ENCODE measurements around the gene MTM1. TPM values are rescaled to one million over a fixed set of nuclear protein-coding genes. Genes with fewer than 3 reads are reported as not detected.

The MTM1 gene
- total and polyA plus RNA-seq, 2 experiments from 2014 or later: 8.1 to 8.9 TPM

DNA sequence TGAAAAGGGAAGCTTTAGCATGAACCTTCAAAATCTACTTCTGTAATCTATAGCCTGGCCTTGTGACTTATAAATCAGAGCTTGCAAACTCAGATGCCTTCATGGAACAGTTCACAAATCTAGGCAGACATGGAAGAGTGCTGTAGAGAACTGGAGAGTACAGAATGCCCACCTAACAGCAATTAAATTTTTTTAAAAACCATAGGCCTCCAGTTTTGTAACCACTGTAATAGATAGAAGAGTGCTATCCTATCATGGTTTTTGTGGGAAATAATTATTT, 135.2 kb downstream of the MTM1 start:
- Histone ChIP-seq H3K4me2 (ENCODE audit: unreplicated experiment) (peak overlapping the region; percentile 28), H4K20me1 (ENCODE audit: insufficient read depth) (no peaks in the 10 kb centered on the region), H3K9me2 (ENCODE audit: insufficient read depth) (no peaks in the 10 kb centered on the region), H3K9me3 (ENCODE audit: low read depth) (no peaks in the 10 kb centered on the region), H3K27ac (peak overlapping the region; percentile 92), H3F3A (ENCODE audit: insufficient read depth) (peaks cover 9% of the 10 kb centered on the region; the same call in 1 of the 2 replicates), H2AFZ (no peak overlapping the region), H3K4me3 (no peak overlapping the region), H3K79me2 (ENCODE audit: insufficient read depth) (no peaks in the 10 kb centered on the region), H3K4me1 (ENCODE audit: insufficient read depth) (peaks cover 21% of the 10 kb centered on the region), H3K9ac (peak overlapping the region; percentile 57), H3K27me3 (replicated peaks; ENCODE audit: insufficient read depth) (no peaks in the 10 kb centered on the region), H3K36me3 (ENCODE audit: low read depth) (no peaks in the 10 kb centered on the region; the same call in 1 of the 2 replicates)
- TF ChIP-seq EZH2phosphoT487 (IDR thresholded peaks at IDR 0.05; ENCODE audit: insufficient read depth, low read depth) (no peak), EZH2 (IDR thresholded peaks at IDR 0.05; ENCODE audit: insufficient read depth, poor library complexity, severe bottlenecking) (no peak)
- DNase-seq: no peak
- in situ Hi-C loops (cut with MboI): loop anchor here (25.0 kb wide), 1 partner anchor 741 kb away; no protein-coding TSS in a partner anchor

DNA sequence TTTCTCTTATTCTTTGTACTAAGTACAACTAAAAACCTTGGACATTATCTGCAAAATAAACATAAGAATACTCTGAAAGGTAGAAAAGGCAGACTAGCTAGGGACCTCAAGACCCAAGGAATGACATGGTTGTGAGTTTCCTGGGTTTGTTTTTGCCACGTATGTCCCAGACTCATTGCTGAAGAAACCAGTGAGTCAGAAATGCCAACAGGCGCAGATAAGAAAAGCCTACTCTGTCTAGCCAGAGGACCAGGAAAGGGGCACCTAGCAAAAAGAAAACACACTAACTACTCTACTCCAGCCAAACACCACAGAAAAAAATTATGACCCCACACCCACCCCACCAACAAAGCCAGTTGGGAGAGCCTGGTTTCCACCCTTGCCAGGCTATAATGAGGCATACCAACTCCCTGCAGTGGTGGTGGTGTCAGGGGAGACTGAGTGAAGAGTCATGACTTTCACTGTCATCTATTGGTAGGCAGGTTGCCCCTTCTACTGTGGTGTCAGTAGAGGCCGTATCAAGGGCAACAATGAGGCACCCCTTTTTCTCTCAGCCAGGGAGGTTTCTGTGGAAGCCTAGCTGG, 135.7 kb downstream of the MTM1 start:
- no peaks in the 10 kb centered on the region for H4K20me1 ChIP-seq (ENCODE audit: insufficient read depth)
- 48 to 61% methylated on average over 3 of the region's 3 CpGs for WGBS, 2 experiments (ENCODE audit: low coverage in 1 of 2, low lambda C conversion rate in 2 of 2, missing lambda C conversion rate in 2 of 2)
- no peaks in the 10 kb centered on the region; the same call in 1 of the 2 replicates for H3K36me3 ChIP-seq (ENCODE audit: low read depth)
- no peaks in the 10 kb centered on the region for H3K9me3 ChIP-seq (ENCODE audit: low read depth)
- no peaks in the 10 kb centered on the region for H3K79me2 ChIP-seq (ENCODE audit: insufficient read depth)
- H3K4me3 ChIP-seq: no peak overlapping the region
- H3K9ac ChIP-seq: peak overlapping the region; percentile 57
- in situ Hi-C loops (cut with MboI): loop anchor here (25.0 kb wide), 1 partner anchor 742 kb away; no protein-coding TSS in a partner anchor
- H3K4me1 ChIP-seq (ENCODE audit: insufficient read depth): peaks cover 21% of the 10 kb centered on the region
- DNase-seq: peak; percentile 81
- no peak overlapping the region for H2AFZ ChIP-seq
- H3K27ac ChIP-seq: peak overlapping the region; percentile 92
- TF ChIP-seq EZH2 (IDR thresholded peaks at IDR 0.05; ENCODE audit: insufficient read depth, poor library complexity, severe bottlenecking) (no peak), EZH2phosphoT487 (IDR thresholded peaks at IDR 0.05; ENCODE audit: insufficient read depth, low read depth) (no peak)
- peak overlapping the region; percentile 28 for H3K4me2 ChIP-seq (ENCODE audit: unreplicated experiment)
- no peaks in the 10 kb centered on the region for H3K9me2 ChIP-seq (ENCODE audit: insufficient read depth)
- H3F3A ChIP-seq (ENCODE audit: insufficient read depth): peaks cover 9% of the 10 kb centered on the region; the same call in 1 of the 2 replicates
- no peaks in the 10 kb centered on the region for H3K27me3 ChIP-seq (replicated peaks; ENCODE audit: insufficient read depth)

DNA sequence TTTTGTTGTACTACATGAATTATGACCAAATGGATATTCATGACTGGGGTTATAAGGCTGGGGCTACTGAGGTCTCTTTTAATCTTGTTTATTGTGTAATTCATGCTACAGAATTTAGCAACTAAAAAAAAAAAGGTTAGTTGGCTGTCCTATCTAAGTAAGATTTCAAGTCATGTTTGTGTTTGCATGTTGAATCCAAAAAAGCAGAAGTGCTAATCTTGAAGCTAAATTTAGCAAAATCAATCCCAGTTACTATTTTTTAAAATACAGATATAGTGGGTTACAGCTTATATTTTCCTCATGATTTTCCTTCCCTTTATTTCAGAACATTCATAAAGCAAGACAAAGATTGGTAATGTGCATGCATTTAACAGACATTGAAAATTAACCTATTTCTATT, 144.2 kb downstream of the MTM1 start:
- Histone ChIP-seq H4K20me1 (ENCODE audit: insufficient read depth) (no peaks in the 10 kb centered on the region), H3K4me2 (ENCODE audit: unreplicated experiment) (no peak overlapping the region), H3K4me3 (no peak overlapping the region), H3K9ac (no peak overlapping the region), H3F3A (ENCODE audit: insufficient read depth) (no peaks in the 10 kb centered on the region), H3K36me3 (ENCODE audit: low read depth) (no peaks in the 10 kb centered on the region), H3K79me2 (ENCODE audit: insufficient read depth) (no peaks in the 10 kb centered on the region), H3K9me3 (ENCODE audit: low read depth) (no peaks in the 10 kb centered on the region), H3K27me3 (replicated peaks; ENCODE audit: insufficient read depth) (no peaks in the 10 kb centered on the region), H3K27ac (no peak overlapping the region), H3K4me1 (ENCODE audit: insufficient read depth) (no peaks in the 10 kb centered on the region), H3K9me2 (ENCODE audit: insufficient read depth) (no peaks in the 10 kb centered on the region), H2AFZ (no peak overlapping the region)
- in situ Hi-C loops (cut with MboI): loop anchor here (25.0 kb wide), 1 partner anchor 750 kb away; no protein-coding TSS in a partner anchor
- TF ChIP-seq EZH2phosphoT487 (IDR thresholded peaks at IDR 0.05; ENCODE audit: insufficient read depth, low read depth) (no peak), EZH2 (IDR thresholded peaks at IDR 0.05; ENCODE audit: insufficient read depth, poor library complexity, severe bottlenecking) (no peak)
- no peak for DNase-seq

DNA sequence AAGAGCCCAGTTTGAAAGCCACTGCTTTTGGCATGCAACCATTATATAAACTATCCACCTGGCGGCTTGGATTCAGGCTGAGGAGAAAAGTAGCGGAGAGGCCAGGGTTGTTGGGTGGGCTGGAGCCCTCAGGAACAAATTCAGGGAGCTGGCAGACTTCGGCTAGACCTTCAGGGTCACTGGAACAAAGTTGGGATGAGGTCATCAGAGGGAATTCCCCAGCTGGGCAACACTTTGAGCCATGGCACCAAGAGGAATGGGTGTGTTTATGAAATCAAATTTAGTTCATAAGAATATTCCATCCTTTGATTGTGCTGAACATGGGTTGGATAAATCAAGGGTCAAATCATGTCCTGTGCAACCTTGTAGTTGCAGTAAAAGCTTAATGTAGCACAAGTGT, 146.8 kb downstream of the MTM1 start:
- TF ChIP-seq EZH2phosphoT487 (IDR thresholded peaks at IDR 0.05; ENCODE audit: insufficient read depth, low read depth): no peak
- TF ChIP-seq EZH2 (IDR thresholded peaks at IDR 0.05; ENCODE audit: insufficient read depth, poor library complexity, severe bottlenecking): no peak
- DNase-seq: peak; percentile 28
- in situ Hi-C loops (cut with MboI): loop anchor here (25.0 kb wide), 1 partner anchor 753 kb away; no protein-coding TSS in a partner anchor

DNA sequence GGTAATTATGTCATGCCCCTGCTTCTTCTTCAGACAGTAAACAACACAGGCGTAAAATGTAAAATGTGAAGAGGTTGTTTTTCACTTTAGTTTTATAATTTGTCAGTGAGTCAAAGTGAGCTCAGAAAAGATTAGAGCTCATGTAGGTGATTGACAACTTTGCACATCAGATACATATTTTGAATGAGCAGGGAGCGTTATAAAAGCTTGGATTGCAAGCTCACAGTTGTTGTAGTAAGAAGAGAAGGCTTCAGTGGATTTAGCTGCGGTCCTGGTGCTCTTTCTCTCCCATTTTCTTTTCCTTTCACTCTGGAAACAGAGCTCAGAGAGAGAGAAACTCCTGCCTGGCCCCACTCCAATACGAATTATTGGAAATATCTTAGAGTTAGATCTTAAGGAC, 151.2 kb downstream of the MTM1 start:
- H3K4me3 ChIP-seq: no peak overlapping the region
- no peaks in the 10 kb centered on the region for H4K20me1 ChIP-seq (ENCODE audit: insufficient read depth)
- no peak for TF ChIP-seq EZH2 (IDR thresholded peaks at IDR 0.05; ENCODE audit: insufficient read depth, poor library complexity, severe bottlenecking)
- no peak for TF ChIP-seq EZH2phosphoT487 (IDR thresholded peaks at IDR 0.05; ENCODE audit: insufficient read depth, low read depth)
- H3K9me3 ChIP-seq (ENCODE audit: low read depth): no peaks in the 10 kb centered on the region
- H3K27ac ChIP-seq: no peak overlapping the region
- H3K27me3 ChIP-seq (replicated peaks; ENCODE audit: insufficient read depth): no peaks in the 10 kb centered on the region
- H3F3A ChIP-seq (ENCODE audit: insufficient read depth): no peaks in the 10 kb centered on the region
- H3K79me2 ChIP-seq (ENCODE audit: insufficient read depth): no peaks in the 10 kb centered on the region
- WGBS, 2 experiments (ENCODE audit: low coverage in 1 of 2, low lambda C conversion rate in 2 of 2, missing lambda C conversion rate in 2 of 2): 46 to 51% methylated on average over 4 of the region's 4 CpGs
- no peaks in the 10 kb centered on the region for H3K9me2 ChIP-seq (ENCODE audit: insufficient read depth)
- in situ Hi-C loops (cut with MboI): loop anchor here (25.0 kb wide), 1 partner anchor 757 kb away; no protein-coding TSS in a partner anchor
- H3K4me2 ChIP-seq (ENCODE audit: unreplicated experiment): no peak overlapping the region
- H3K9ac ChIP-seq: no peak overlapping the region
- no peak overlapping the region for H2AFZ ChIP-seq
- no peaks in the 10 kb centered on the region for H3K36me3 ChIP-seq (ENCODE audit: low read depth)
- H3K4me1 ChIP-seq (ENCODE audit: insufficient read depth): no peaks in the 10 kb centered on the region
- no peak for DNase-seq

More for the DNA sequence above, 146.8 kb downstream of the MTM1 start:
- Histone ChIP-seq H3F3A (ENCODE audit: insufficient read depth) (no peaks in the 10 kb centered on the region), H3K4me3 (no peak overlapping the region), H3K79me2 (ENCODE audit: insufficient read depth) (no peaks in the 10 kb centered on the region), H2AFZ (no peak overlapping the region), H3K9me2 (ENCODE audit: insufficient read depth) (no peaks in the 10 kb centered on the region), H3K27ac (no peak overlapping the region), H3K9me3 (ENCODE audit: low read depth) (no peaks in the 10 kb centered on the region), H3K4me1 (ENCODE audit: insufficient read depth) (no peaks in the 10 kb centered on the region), H3K27me3 (replicated peaks; ENCODE audit: insufficient read depth) (no peaks in the 10 kb centered on the region), H3K36me3 (ENCODE audit: low read depth) (no peaks in the 10 kb centered on the region), H3K4me2 (ENCODE audit: unreplicated experiment) (no peak overlapping the region), H4K20me1 (ENCODE audit: insufficient read depth) (no peaks in the 10 kb centered on the region), H3K9ac (no peak overlapping the region)
- 75 to 85% methylated on average over 3 of the region's 3 CpGs for WGBS, 2 experiments (ENCODE audit: low coverage in 1 of 2, low lambda C conversion rate in 2 of 2, missing lambda C conversion rate in 2 of 2)

Other genes starting within 250 kb of the MTM1 start
- gene MAMLD1, start 205.3 kb upstream of the MTM1 start, total RNA-seq (2014; rRNA removed; shearing (Covaris generic)): 4.1 and 23.1 TPM in 2 replicates
- 9.0 and 10.1 TPM in 2 replicates for gene MAMLD1, start 205.3 kb upstream of the MTM1 start, polyA plus RNA-seq (2016; fragmentation: Nextera tagmentation; extraction: Ambion mirVana)
- 12.8 and 15.8 TPM in 2 replicates for gene MTMR1, start 124.8 kb downstream of the MTM1 start, total RNA-seq (2014; rRNA removed; shearing (Covaris generic))
- 2.7 and 3.7 TPM in 2 replicates for gene MTMR1, start 124.8 kb downstream of the MTM1 start, polyA plus RNA-seq (2016; fragmentation: Nextera tagmentation; extraction: Ambion mirVana)

Data from GM23248 (cell line).